Endothelial cell of umbilical vein (primary cell): ENCODE measurements around the gene SNAPC2. TPM values are rescaled to one million over a fixed set of nuclear protein-coding genes. Genes with fewer than 3 reads are reported as not detected.
A peak's percentile ranks its signal among the peaks of the same experiment; 100 is the strongest.

Experiments used
- BruUV-seq: library from RNA; stranded (reverse); fragments of 400-500 nt; replicated peaks from 2 replicates; lab custom pipeline; 2021; lab: Mats Ljungman, UMichigan
- CTCF ChIA-PET: fragments of 300-600, 350-600 bp; sonication (Branson Sonifier 250); formaldehyde crosslinking; loops from one replicate; lab custom pipeline; 2021; ENCODE audit warnings: antibody characterized with exemption, inconsistent platforms; lab: Charles Lee
- POLR2A ChIA-PET: fragments of 300-600, 350-600 bp; sonication (Branson Sonifier 250); formaldehyde crosslinking; loops from one replicate; lab custom pipeline; 2021; ENCODE audit warnings: antibody characterized with exemption, inconsistent platforms; lab: Charles Lee
- DNase-seq: peaks from one replicate; pipeline ENCODE4 v3.0.0-alpha.2; 2011; ENCODE audit warnings: low read depth, low spot score
- FAIRE-seq: peaks from 2 replicates; lab custom pipeline; 2011; peaks lifted over from hg19 to GRCh38; lab: Jason Lieb, UNC
- H2AFZ ChIP-seq: 2 replicates; pipeline ENCODE4 v1.6.0; 2012; ENCODE audit warnings: low read depth, low read length, control low read depth, inconsistent platforms
- H3K27ac ChIP-seq: 2 replicates; pipeline ENCODE4 v1.5.1; 2011; ENCODE audit warnings: low read depth, mild to moderate bottlenecking, control low read depth, low read length, moderate library complexity; ENCODE audit not compliant: insufficient read depth
- H3K27me3 ChIP-seq, 2 experiments: 2 replicates each; pipeline versions ENCODE4 v1.6.0 to v1.6.1; 2011; ENCODE audit warnings: low read length in 2 of 2, mixed read lengths in 1 of 2; ENCODE audit not compliant: control insufficient read depth in 2 of 2, insufficient read depth in 2 of 2
- H3K36me3 ChIP-seq, 2 experiments: 2 replicates in 1 of 2; 3 replicates in 1 of 2; pipeline ENCODE4 v1.5.1; 2011; ENCODE audit warnings: low read length in 2 of 2, mild to moderate bottlenecking in 1 of 2, moderate library complexity in 1 of 2; ENCODE audit not compliant: control insufficient read depth in 2 of 2, insufficient read depth in 2 of 2; ENCODE audit errors: extremely low read depth in 1 of 2
- H3K4me1 ChIP-seq: 3 replicates; pipeline ENCODE4 v1.5.1; 2011; ENCODE audit warnings: mild to moderate bottlenecking, low read length; ENCODE audit not compliant: control insufficient read depth, insufficient read depth; ENCODE audit errors: extremely low read depth
- H3K4me2 ChIP-seq: 2 replicates; pipeline ENCODE4 v1.6.1; 2011; ENCODE audit warnings: low read length, control low read depth, mixed read lengths; ENCODE audit not compliant: insufficient read depth
- H3K4me3 ChIP-seq, 3 experiments: fragments of 200-600 bp in 1 of 3; sonication (generic), shearing (Covaris generic) in 1 of 3; replicated peaks in 1 of 3; 2 replicates each; pipeline ENCODE4 v1.5.1; 2011 to 2016; ENCODE audit warnings: control low read depth in 3 of 3, low read length in 3 of 3, mild to moderate bottlenecking in 2 of 3, inconsistent platforms in 1 of 3, low read depth in 1 of 3, moderate library complexity in 1 of 3; ENCODE audit not compliant: insufficient read depth in 1 of 3
- H3K79me2 ChIP-seq: 2 replicates; pipeline ENCODE4 v1.6.0; 2012; ENCODE audit warnings: low read length, inconsistent platforms; ENCODE audit not compliant: control insufficient read depth, insufficient read depth
- H3K9ac ChIP-seq: replicated peaks from 2 replicates; pipeline ENCODE3; 2011; ENCODE audit warnings: low read length, control low read depth; ENCODE audit not compliant: insufficient read depth; ENCODE audit errors: extremely low read depth
- H3K9me1 ChIP-seq: replicated peaks from 3 replicates; pipeline ENCODE4 v1.6.0; 2011; ENCODE audit warnings: mild to moderate bottlenecking, low read length; ENCODE audit not compliant: control insufficient read depth, insufficient read depth; ENCODE audit errors: extremely low read depth
- H3K9me3 ChIP-seq: replicated peaks from 2 replicates; pipeline ENCODE4 v1.5.1; 2012; ENCODE audit warnings: low read length, inconsistent platforms; ENCODE audit not compliant: control insufficient read depth, insufficient read depth
- H4K20me1 ChIP-seq: replicated peaks from 2 replicates; pipeline ENCODE3; 2011; ENCODE audit warnings: mild to moderate bottlenecking, low read length; ENCODE audit not compliant: control insufficient read depth, insufficient read depth; ENCODE audit errors: extremely low read depth
- EZH2 ChIP-seq: IDR thresholded peaks from 2 replicates; pipeline ENCODE4 v1.6.1; 2012; ENCODE audit warnings: borderline replicate concordance, low read depth, mild to moderate bottlenecking, moderate library complexity, low read length, inconsistent platforms; ENCODE audit not compliant: severe bottlenecking
- GATA2 ChIP-seq: IDR thresholded peaks from 2 replicates; pipeline ENCODE4 v1.7.0; 2011; ENCODE audit warnings: low read depth, mild to moderate bottlenecking, moderate library complexity, mixed read lengths, low read length; ENCODE audit not compliant: insufficient read length, insufficient read depth
- JUN ChIP-seq: IDR thresholded peaks from 2 replicates; pipeline ENCODE4 v1.6.1; 2011; ENCODE audit warnings: borderline replicate concordance, low read depth; ENCODE audit not compliant: insufficient read length, insufficient read depth
- MYC ChIP-seq: IDR thresholded peaks from one replicate; pipeline ENCODE4 v1.6.1; 2011; ENCODE audit warnings: mild to moderate bottlenecking, low read depth, low read length
- POLR2A ChIP-seq: IDR thresholded peaks from 2 replicates; pipeline ENCODE4 v1.6.1; 2012; ENCODE audit warnings: low read depth, mild to moderate bottlenecking, control low read depth, low read length
- POLR2AphosphoS5 ChIP-seq: IDR thresholded peaks from 2 replicates; pipeline ENCODE4 v1.6.1; 2012; ENCODE audit warnings: low read depth, mild to moderate bottlenecking, control low read depth, low read length, moderate library complexity; ENCODE audit not compliant: insufficient read depth
- dilution Hi-C: fragments of 300-500 bp; cut with MboI; formaldehyde crosslinking; loops from one replicate; pipeline ENCODE4 v1.15.0; 2019; ENCODE audit warnings: low sequenced_read_pairs; ENCODE audit not compliant: extremely low pct_ligation_motif_present
- intact Hi-C: fragments of 100-400 bp; cut with micrococcal nuclease; formaldehyde crosslinking; loops from one replicate; pipeline ENCODE4 v1.10.0; 2022
- polyA plus RNA-seq, 4 experiments: library from polyadenylated mRNA; depleted of rRNA in 3 of 4; stranded (reverse) in 3 of 4; unstranded in 1 of 4; fragments of >200 nt; gene quantifications; 2 replicates each; pipeline versions ENCODE4 v1.2.1 to v1.2.3, GENCODE V29; 2011 to 2012; ENCODE audit warnings: missing spikeins in 1 of 4
- total RNA-seq: library from RNA; stranded (reverse); gene quantifications from 2 replicates; pipeline ENCODE4 v1.2.3, GENCODE V29; 2021
- TF ChIP-seq, protein P1 (sequence below): IDR thresholded peaks from 2 replicates; pipeline ENCODE4 v1.6.1; 2011; ENCODE audit not compliant: insufficient read depth, insufficient read length

Gene SNAPC2
- total and polyA plus RNA-seq, 2 donors (not counting 3 experiments of a cell fraction or from before 2014, with no cell fraction given): 23.7 to 25.8 TPM

DNA sequence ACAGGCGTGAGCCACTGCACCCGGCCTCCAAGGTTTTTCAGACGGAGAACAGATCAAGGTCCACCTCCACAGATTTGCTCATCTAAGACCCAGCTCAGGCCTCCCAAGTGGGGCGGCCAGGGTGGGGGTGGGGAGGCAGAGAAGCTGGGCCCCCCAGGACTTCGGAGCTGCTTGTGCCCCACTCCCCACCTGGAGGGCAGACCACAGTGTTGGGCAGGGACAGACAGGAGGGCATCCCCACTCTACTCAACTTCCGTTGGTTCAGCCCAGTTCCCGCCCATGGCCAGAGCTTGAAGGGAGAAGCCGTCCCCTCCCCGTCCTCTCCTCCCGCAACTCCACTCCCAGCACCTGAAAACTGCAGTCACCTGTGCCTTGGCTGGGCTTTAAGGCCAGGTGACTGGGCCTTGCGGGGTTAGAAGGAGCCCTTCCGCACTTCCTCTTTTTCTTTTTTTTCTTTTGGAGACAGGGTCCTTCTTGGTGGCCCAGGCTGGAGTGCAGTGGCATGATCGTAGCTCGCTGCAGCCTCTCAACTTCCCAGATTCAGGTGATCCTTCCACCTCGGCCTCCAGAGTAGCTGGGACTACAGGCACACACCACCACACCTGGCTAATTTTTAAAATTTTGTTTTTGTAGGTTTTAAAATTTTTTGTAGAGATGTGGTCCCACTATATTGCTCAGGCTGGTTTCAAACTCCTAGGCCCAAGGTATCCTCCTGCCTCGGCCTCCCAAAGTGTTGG is 32.6 kb upstream of the SNAPC2 start:
- CTCF ChIA-PET: interaction anchor here (1.0 to 4.7 kb wide), 5 partner anchors 9 to 207 kb away, joined by 3 to 20 read pairs (median 3); partner anchors contain the start of gene TRAPPC5
- Histone ChIP-seq H3K36me3 (no peaks in the 10 kb centered on the region), H3K4me2 (peak overlapping the region; percentile 62), H3K9me1 (no peaks in the 10 kb centered on the region), H3K9me3 (no peaks in the 10 kb centered on the region), H3K4me3 (no peak overlapping the region), H3K4me1 (peaks cover 8% of the 10 kb centered on the region), H2AFZ (no peak overlapping the region), H3K9ac (no peak overlapping the region), H4K20me1 (no peaks in the 10 kb centered on the region), H3K27me3 (no peaks in the 10 kb centered on the region), H3K27ac (no peak overlapping the region), H3K79me2 (no peaks in the 10 kb centered on the region)
- dilution Hi-C loops (no loop called here), intact Hi-C loops (loop anchor here (1.0 kb wide), 1 partner anchor 16 kb away; the partner anchor contains the start of gene MAP2K7)
- no peak for TF ChIP-seq POLR2AphosphoS5
- TF ChIP-seq, protein P1, sequence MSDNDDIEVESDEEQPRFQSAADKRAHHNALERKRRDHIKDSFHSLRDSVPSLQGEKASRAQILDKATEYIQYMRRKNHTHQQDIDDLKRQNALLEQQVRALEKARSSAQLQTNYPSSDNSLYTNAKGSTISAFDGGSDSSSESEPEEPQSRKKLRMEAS: no peak
- TF ChIP-seq EZH2: no peak
- no peak for TF ChIP-seq GATA2
- no peak for TF ChIP-seq JUN
- no peak for TF ChIP-seq POLR2A
- TF ChIP-seq MYC: no peak
- DNase-seq (no peak), FAIRE-seq (no peak)
- BruUV-seq: no TSS peak
- POLR2A ChIA-PET: no interaction called here
